MCF 10A (cell line): ENCODE measurements around the gene FRRS1L. TPM values are rescaled to one million over a fixed set of nuclear protein-coding genes. Genes with fewer than 3 reads are reported as not detected.

Source experiments
- BruUV-seq: library from RNA; stranded (reverse); fragments of 400-500 nt; replicated peaks from 2 replicates; lab custom pipeline; 2021; lab: Mats Ljungman, UMichigan
- CTCF ChIA-PET: fragments of 300-600 bp; sonication (Branson Sonifier 250); formaldehyde crosslinking; extraction: SDS; loops from one replicate; lab custom pipeline; 2021; ENCODE audit warnings: antibody characterized with exemption, inconsistent platforms; lab: Yijun Ruan, JAX
- POLR2A ChIA-PET: fragments of 300-600, 350-650 bp; sonication (Branson Sonifier 250); formaldehyde crosslinking; extraction: SDS; loops from one replicate; lab custom pipeline; 2020; ENCODE audit warnings: antibody characterized with exemption, inconsistent platforms; lab: Yijun Ruan, JAX
- DNase-seq: peaks from one replicate; pipeline ENCODE4 v3.0.0-alpha.2; 2018; ENCODE audit not compliant: unreplicated experiment
- H3K27ac Mint-ChIP-seq: one replicate; pipeline ENCODE4 v1.8.0; 2022; ENCODE audit warnings: mild to moderate bottlenecking, low read depth, mixed read lengths; ENCODE audit not compliant: unreplicated experiment
- H3K27me3 Mint-ChIP-seq: one replicate; pipeline ENCODE4 v1.8.0; 2022; ENCODE audit warnings: mixed read lengths; ENCODE audit not compliant: insufficient read depth, unreplicated experiment
- H3K36me3 Mint-ChIP-seq: one replicate; pipeline ENCODE4 v1.8.0; 2022; ENCODE audit warnings: mild to moderate bottlenecking, moderate library complexity, mixed read lengths; ENCODE audit not compliant: insufficient read depth, unreplicated experiment
- H3K4me1 Mint-ChIP-seq: one replicate; pipeline ENCODE4 v1.8.0; 2022; ENCODE audit warnings: mixed read lengths; ENCODE audit not compliant: insufficient read depth, unreplicated experiment
- H3K4me3 Mint-ChIP-seq: one replicate; pipeline ENCODE4 v1.8.0; 2022; ENCODE audit warnings: mild to moderate bottlenecking, moderate library complexity, mixed read lengths; ENCODE audit not compliant: unreplicated experiment
- H3K9me3 Mint-ChIP-seq: one replicate; pipeline ENCODE4 v1.8.0; 2022; ENCODE audit warnings: mixed read lengths; ENCODE audit not compliant: unreplicated experiment
- intact Hi-C: fragments of 100-400 bp; cut with micrococcal nuclease; formaldehyde crosslinking; loops from 2 replicates; pipeline ENCODE4 v1.14.1; 2022
- total RNA-seq: library from RNA; stranded (reverse); gene quantifications from 2 replicates; pipeline ENCODE4 v1.2.3, GENCODE V29; 2022
- TF ChIP-seq, protein P1 (sequence below): fragments of 200-600 bp; IDR thresholded peaks from one replicate; pipeline ENCODE4 v1.8.0; 2022; ENCODE audit warnings: antibody characterized with exemption, mild to moderate bottlenecking; ENCODE audit not compliant: unreplicated experiment

Gene FRRS1L
- total RNA-seq, 1 experiment from 2014 or later: not detected

DNA sequence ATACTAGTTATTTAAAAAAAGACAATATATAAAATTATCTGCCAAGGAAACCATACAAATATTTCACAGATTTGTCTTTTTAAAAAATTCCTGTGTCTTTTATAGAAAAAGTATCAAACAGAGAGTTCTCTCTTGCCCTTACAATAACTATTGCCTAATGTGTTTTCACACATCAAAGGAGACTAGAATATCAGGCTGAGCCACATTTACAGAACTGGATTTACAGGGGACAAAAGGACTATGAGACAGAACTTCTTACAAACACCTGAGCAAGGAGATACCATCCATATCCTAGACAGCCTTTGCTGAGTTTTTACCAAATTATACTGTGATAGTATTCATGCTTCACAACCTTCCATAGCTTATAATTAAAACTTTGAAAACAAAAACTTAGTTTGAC lies 81.5 kb downstream of the FRRS1L start:
- CTCF ChIA-PET: interaction anchor here (0.7 to 1.0 kb wide), 4 partner anchors 9 to 38 kb away, joined by 3 read pairs; no protein-coding TSS in a partner anchor
- DNase-seq: no peak
- POLR2A ChIA-PET: no interaction called here
- Mint-ChIP-seq H3K36me3 (peaks cover 65% of the 10 kb centered on the region), H3K27me3 (no peaks in the 10 kb centered on the region), H3K9me3 (no peaks in the 10 kb centered on the region), H3K27ac (no peak overlapping the region), H3K4me3 (no peak overlapping the region), H3K4me1 (peaks cover 11% of the 10 kb centered on the region)
- BruUV-seq: no TSS peak
- intact Hi-C loops: no loop called here
- TF ChIP-seq, protein P1, sequence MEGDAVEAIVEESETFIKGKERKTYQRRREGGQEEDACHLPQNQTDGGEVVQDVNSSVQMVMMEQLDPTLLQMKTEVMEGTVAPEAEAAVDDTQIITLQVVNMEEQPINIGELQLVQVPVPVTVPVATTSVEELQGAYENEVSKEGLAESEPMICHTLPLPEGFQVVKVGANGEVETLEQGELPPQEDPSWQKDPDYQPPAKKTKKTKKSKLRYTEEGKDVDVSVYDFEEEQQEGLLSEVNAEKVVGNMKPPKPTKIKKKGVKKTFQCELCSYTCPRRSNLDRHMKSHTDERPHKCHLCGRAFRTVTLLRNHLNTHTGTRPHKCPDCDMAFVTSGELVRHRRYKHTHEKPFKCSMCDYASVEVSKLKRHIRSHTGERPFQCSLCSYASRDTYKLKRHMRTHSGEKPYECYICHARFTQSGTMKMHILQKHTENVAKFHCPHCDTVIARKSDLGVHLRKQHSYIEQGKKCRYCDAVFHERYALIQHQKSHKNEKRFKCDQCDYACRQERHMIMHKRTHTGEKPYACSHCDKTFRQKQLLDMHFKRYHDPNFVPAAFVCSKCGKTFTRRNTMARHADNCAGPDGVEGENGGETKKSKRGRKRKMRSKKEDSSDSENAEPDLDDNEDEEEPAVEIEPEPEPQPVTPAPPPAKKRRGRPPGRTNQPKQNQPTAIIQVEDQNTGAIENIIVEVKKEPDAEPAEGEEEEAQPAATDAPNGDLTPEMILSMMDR: no peak

DNA sequence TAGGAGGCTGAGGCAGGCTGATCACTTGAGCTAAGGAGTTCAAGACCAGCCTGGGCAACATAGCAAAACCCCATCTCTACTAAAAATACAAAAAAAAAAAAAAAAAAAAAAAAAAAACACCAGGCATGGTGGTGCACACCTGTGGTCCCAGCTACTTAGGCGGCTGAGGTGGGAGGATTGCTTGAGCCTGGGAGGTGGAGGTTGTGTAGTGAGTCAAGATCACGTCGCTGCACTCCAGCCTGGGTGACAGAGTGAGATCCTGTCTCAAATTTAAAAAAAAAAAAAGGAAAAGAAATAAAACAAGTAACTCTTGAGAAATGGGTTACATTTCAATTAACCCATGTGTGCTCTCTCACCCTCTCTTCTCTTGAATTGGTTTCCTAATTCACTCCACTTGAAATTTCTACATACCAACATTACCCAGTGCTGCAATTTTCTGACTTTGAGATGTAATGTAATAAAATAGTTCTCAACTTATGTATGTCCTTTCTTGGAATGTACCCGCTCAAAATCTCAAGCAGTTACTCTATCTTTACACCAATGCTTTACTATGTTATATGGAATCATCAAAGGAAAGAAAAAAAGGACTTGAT lies 83.1 kb downstream of the FRRS1L start:
- H3K36me3 Mint-ChIP-seq: peaks cover 58% of the 10 kb centered on the region
- no peaks in the 10 kb centered on the region for H3K9me3 Mint-ChIP-seq
- DNase-seq: no peak
- TF ChIP-seq, protein P1: no peak
- no peaks in the 10 kb centered on the region for H3K27me3 Mint-ChIP-seq
- H3K4me1 Mint-ChIP-seq: peaks cover 16% of the 10 kb centered on the region
- CTCF ChIA-PET: interaction anchor here (0.7 kb wide), 1 partner anchor 105 kb away, joined by 3 read pairs; no protein-coding TSS in a partner anchor
- BruUV-seq: no TSS peak
- intact Hi-C loops: no loop called here
- no peak overlapping the region for H3K4me3 Mint-ChIP-seq
- H3K27ac Mint-ChIP-seq: no peak overlapping the region
- POLR2A ChIA-PET: no interaction called here

DNA sequence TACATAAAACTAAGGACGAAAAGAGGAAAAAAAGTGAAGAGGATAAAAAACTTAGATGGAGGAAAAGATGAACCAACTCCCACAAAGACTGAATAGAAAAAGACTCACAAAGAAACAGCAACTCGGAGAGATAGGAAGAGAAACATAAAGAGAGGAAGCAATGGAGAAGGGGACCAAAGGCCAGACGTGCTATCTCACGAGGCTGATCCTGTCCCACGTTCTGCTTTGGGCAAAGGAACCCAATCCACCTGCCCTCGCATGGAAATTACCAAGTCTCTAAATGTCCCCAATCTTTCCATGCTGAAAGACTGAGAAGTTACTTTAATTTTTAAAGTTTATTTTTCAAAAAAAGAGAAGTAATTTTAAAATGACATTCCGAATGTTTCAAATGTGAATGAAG lies 83.9 kb downstream of the FRRS1L start:
- Mint-ChIP-seq H3K36me3 (peaks cover 58% of the 10 kb centered on the region), H3K9me3 (no peaks in the 10 kb centered on the region), H3K4me1 (peaks cover 16% of the 10 kb centered on the region), H3K27ac (no peak overlapping the region), H3K4me3 (no peak overlapping the region), H3K27me3 (no peaks in the 10 kb centered on the region)
- BruUV-seq: no TSS peak
- TF ChIP-seq, protein P1: no peak
- intact Hi-C loops: no loop called here
- CTCF ChIA-PET: no interaction called here
- DNase-seq: no peak
- POLR2A ChIA-PET: no interaction called here

DNA sequence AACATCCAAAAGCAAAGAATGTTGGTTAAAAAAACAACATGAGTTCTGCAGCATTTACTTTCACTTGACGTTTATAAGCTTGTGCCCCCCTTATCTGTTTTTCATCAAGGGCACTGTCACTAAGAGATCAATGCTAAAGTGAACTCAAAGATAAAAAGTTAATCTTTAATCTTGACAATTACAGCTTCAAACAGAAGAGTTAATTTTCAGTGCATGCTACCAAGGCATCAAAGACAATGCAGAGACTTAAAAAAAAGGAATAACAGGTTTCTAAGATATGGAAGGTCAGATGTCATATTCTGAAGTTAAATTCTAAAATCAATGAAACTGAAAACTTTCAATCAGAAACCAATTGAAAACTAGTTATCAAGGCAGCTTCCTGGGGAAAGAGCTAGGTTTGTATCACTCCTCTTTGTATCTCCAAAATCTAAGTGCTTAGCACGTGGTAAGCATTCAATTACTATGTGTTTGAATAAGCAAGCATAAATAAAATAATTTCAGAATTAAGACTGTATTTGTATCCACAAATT lies 84.9 kb downstream of the FRRS1L start:
- no peak for DNase-seq
- intact Hi-C loops: no loop called here
- ChIA-PET POLR2A (interaction anchor here (1.1 to 1.2 kb wide), 2 partner anchors 37 to 154 kb away, joined by 3 to 6 read pairs; no protein-coding TSS in a partner anchor), CTCF (interaction anchor here (0.5 to 1.2 kb wide), 2 partner anchors 15 to 63 kb away, joined by 3 to 4 read pairs; no protein-coding TSS in a partner anchor)
- no TSS peak for BruUV-seq
- H3K27me3 Mint-ChIP-seq: no peaks in the 10 kb centered on the region
- H3K36me3 Mint-ChIP-seq: peaks cover 54% of the 10 kb centered on the region
- H3K27ac Mint-ChIP-seq: no peak overlapping the region
- peaks cover 16% of the 10 kb centered on the region for H3K4me1 Mint-ChIP-seq
- TF ChIP-seq, protein P1: no peak
- H3K4me3 Mint-ChIP-seq: no peak overlapping the region
- no peaks in the 10 kb centered on the region for H3K9me3 Mint-ChIP-seq

Other genes starting within 250 kb of the FRRS1L start
- gene ELP1, start 233.1 kb downstream of the FRRS1L start, total RNA-seq: 36.9 and 39.6 TPM in 2 replicates
- gene ABITRAM, start 232.8 kb downstream of the FRRS1L start, total RNA-seq: 39.4 and 45.5 TPM in 2 replicates
- 48.6 and 85.6 TPM in 2 replicates for gene CTNNAL1, start 153.8 kb downstream of the FRRS1L start, total RNA-seq
- gene TMEM245, start 47.3 kb downstream of the FRRS1L start, total RNA-seq: 35.0 and 43.8 TPM in 2 replicates
- 20.2 and 23.7 TPM in 2 replicates for gene EPB41L4B, start 153.8 kb upstream of the FRRS1L start, total RNA-seq